Smooth muscle cell (in vitro differentiated cells): ENCODE measurements around the gene TAF4. TPM values are rescaled to one million over a fixed set of nuclear protein-coding genes. Genes with fewer than 3 reads are reported as not detected.

Source experiments
- DNase-seq: peaks from one replicate; lab custom pipeline; 2025; ENCODE audit not compliant: unreplicated experiment; lab: John Stamatoyannopoulos, UW
- H2AFZ ChIP-seq: fragments of 200-600 bp; sonication (generic); 2 replicates; pipeline ENCODE4 v1.6.0; 2016; ENCODE audit warnings: antibody characterized with exemption, low read depth, mild to moderate bottlenecking
- H3F3A ChIP-seq: fragments of 200-600 bp; sonication (generic); 2 replicates; pipeline ENCODE4 v1.6.0; 2017; ENCODE audit warnings: antibody characterized with exemption, low read depth
- H3K27ac ChIP-seq: fragments of 200-600 bp; sonication (generic); 2 replicates; pipeline ENCODE4 v1.5.1; 2016; ENCODE audit warnings: low read depth, mild to moderate bottlenecking
- H3K27me3 ChIP-seq: fragments of 200-600 bp; sonication (generic); 2 replicates; pipeline ENCODE4 v1.6.1; 2016; ENCODE audit warnings: low read depth, mild to moderate bottlenecking
- H3K36me3 ChIP-seq: fragments of 200-600 bp; sonication (generic); 2 replicates; pipeline ENCODE4 v1.5.1; 2016; ENCODE audit warnings: low read depth
- H3K4me1 ChIP-seq: fragments of 200-600 bp; sonication (generic); 2 replicates; pipeline ENCODE4 v1.5.1; 2016; ENCODE audit warnings: low read depth
- H3K4me2 ChIP-seq: fragments of 200-600 bp; sonication (generic); 2 replicates; pipeline ENCODE4 v1.6.0; 2016; ENCODE audit warnings: mild to moderate bottlenecking
- H3K4me3 ChIP-seq: fragments of 200-600 bp; sonication (generic); 2 replicates; pipeline ENCODE4 v1.5.1; 2016; ENCODE audit warnings: mild to moderate bottlenecking
- H3K79me2 ChIP-seq: fragments of 200-600 bp; sonication (generic); 2 replicates; pipeline ENCODE4 v1.6.0; 2016; ENCODE audit warnings: low read depth, mild to moderate bottlenecking
- H3K9ac ChIP-seq: fragments of 200-600 bp; sonication (generic); 2 replicates; pipeline ENCODE4 v1.6.0; 2016; ENCODE audit warnings: low read depth
- H3K9me3 ChIP-seq: fragments of 200-600 bp; sonication (generic); replicated peaks from 2 replicates; pipeline ENCODE4 v1.5.1; 2016; ENCODE audit warnings: low read depth
- H4K20me1 ChIP-seq: fragments of 200-600 bp; sonication (generic); 2 replicates; pipeline ENCODE4 v1.6.0; 2016; ENCODE audit warnings: low read depth
- WGBS: methylation state at CpG from one replicate; pipeline ENCODE4 v1.1.7; 2016; ENCODE audit warnings: low lambda C conversion rate; 5-methylcytosine and 5-hydroxymethylcytosine counted together
- polyA plus RNA-seq: library from polyadenylated mRNA; unstranded; fragments of >200 nt; fragmentation: Nextera tagmentation; extraction: Ambion mirVana; gene quantifications from 2 replicates; pipeline ENCODE4 v1.2.1, GENCODE V29; 2016
- total RNA-seq: library from RNA; depleted of rRNA; stranded (reverse); fragments of >200 nt; gene quantifications from 2 replicates; pipeline ENCODE4 v1.2.3, GENCODE V29; 2014
- TF ChIP-seq, protein P1 (sequence below): fragments of 200-600 bp; sonication (generic); IDR thresholded peaks from 2 replicates; pipeline ENCODE4 v1.5.1; 2017; ENCODE audit warnings: borderline replicate concordance, mild to moderate bottlenecking, antibody characterized with exemption; ENCODE audit not compliant: insufficient read depth, poor library complexity, severe bottlenecking

TAF4 gene
- total and polyA plus RNA-seq, 2 experiments from 2014 or later, result 0.67 to 8.5 TPM

DNA sequence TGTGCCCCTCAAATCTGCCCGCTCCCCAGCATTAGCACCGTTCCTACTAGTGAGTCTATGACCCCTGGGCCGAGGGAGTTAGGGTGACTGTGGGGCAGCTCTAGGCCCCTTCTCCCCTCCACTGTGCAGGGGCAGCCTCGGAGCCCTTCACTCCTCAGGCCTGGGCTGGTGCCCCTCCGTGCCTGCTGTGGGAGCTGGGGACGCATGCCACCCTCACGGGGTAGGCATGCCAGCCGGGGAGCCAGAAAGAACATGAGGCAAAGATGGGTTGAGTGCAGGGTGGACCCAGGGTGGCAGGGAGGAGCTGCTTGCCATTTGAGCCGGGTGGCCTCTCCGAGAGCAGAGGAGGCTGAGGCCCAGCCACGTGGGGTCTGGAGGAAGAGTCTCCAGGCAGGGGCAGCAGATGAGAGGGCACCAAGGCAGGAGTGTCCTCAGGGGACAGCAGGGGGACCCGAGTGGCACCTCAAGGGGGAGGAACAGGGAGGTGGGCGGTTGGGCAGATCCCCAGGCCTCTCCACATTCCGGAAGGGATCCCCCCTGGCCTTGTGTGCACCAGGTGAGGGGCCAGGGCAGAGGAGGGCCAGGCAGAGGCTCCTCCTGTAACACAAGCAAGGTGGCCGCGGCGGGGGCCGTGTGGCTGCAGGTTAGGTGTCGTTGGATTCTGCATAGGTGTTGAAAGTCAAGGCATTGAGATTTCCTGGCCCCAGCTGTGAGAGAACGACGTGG is 38.0 kb upstream of the TAF4 start:
- no peak overlapping the region for H3K9ac ChIP-seq
- H3K27me3 ChIP-seq, result no peaks in the 10 kb centered on the region
- DNase-seq, result no peak
- H4K20me1 ChIP-seq, result no peaks in the 10 kb centered on the region
- H3K36me3 ChIP-seq, result no peaks in the 10 kb centered on the region
- no peak overlapping the region for H3K4me3 ChIP-seq
- H3K79me2 ChIP-seq, result no peaks in the 10 kb centered on the region
- no peak overlapping the region for H3K27ac ChIP-seq
- WGBS, result 84% methylated on average over 21 of the region's 21 CpGs
- no peak overlapping the region for H2AFZ ChIP-seq
- TF ChIP-seq, protein P1, sequence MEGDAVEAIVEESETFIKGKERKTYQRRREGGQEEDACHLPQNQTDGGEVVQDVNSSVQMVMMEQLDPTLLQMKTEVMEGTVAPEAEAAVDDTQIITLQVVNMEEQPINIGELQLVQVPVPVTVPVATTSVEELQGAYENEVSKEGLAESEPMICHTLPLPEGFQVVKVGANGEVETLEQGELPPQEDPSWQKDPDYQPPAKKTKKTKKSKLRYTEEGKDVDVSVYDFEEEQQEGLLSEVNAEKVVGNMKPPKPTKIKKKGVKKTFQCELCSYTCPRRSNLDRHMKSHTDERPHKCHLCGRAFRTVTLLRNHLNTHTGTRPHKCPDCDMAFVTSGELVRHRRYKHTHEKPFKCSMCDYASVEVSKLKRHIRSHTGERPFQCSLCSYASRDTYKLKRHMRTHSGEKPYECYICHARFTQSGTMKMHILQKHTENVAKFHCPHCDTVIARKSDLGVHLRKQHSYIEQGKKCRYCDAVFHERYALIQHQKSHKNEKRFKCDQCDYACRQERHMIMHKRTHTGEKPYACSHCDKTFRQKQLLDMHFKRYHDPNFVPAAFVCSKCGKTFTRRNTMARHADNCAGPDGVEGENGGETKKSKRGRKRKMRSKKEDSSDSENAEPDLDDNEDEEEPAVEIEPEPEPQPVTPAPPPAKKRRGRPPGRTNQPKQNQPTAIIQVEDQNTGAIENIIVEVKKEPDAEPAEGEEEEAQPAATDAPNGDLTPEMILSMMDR, result no peak
- H3K4me2 ChIP-seq, result no peak overlapping the region
- no peaks in the 10 kb centered on the region for H3F3A ChIP-seq
- no peaks in the 10 kb centered on the region for H3K4me1 ChIP-seq
- H3K9me3 ChIP-seq, result no peaks in the 10 kb centered on the region

DNA sequence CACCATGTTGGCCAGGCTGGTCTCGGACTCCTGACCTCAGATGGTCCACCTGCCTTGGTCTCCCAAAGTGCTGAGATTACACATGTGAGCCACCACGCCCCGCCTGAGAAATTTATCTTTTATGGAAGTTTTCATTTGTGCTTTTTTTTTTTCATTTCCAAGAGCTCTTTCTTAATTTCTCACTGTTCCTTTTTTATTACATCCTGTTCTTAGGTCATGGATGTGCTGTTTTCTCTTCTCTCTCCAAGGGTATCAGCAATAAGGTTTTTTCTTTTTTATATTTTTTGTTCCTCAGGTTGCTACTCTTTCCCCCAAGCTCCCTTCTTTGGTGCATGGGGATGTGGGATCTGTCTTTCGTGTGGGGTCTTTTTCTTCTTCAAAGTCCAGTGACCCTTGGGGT is 35.4 kb upstream of the TAF4 start:
- WGBS, result 89% methylated on average over 4 of the region's 4 CpGs
- no peak for DNase-seq
- H3K4me1 ChIP-seq, result no peaks in the 10 kb centered on the region
- no peaks in the 10 kb centered on the region for H4K20me1 ChIP-seq
- no peaks in the 10 kb centered on the region for H3F3A ChIP-seq
- no peak overlapping the region for H3K27ac ChIP-seq
- H3K9me3 ChIP-seq, result no peaks in the 10 kb centered on the region
- H3K36me3 ChIP-seq, result no peaks in the 10 kb centered on the region
- H3K4me3 ChIP-seq, result no peak overlapping the region
- no peak overlapping the region for H3K4me2 ChIP-seq
- H3K9ac ChIP-seq, result no peak overlapping the region
- TF ChIP-seq, protein P1, result no peak
- H2AFZ ChIP-seq, result no peak overlapping the region
- H3K27me3 ChIP-seq, result no peaks in the 10 kb centered on the region
- H3K79me2 ChIP-seq, result no peaks in the 10 kb centered on the region

DNA sequence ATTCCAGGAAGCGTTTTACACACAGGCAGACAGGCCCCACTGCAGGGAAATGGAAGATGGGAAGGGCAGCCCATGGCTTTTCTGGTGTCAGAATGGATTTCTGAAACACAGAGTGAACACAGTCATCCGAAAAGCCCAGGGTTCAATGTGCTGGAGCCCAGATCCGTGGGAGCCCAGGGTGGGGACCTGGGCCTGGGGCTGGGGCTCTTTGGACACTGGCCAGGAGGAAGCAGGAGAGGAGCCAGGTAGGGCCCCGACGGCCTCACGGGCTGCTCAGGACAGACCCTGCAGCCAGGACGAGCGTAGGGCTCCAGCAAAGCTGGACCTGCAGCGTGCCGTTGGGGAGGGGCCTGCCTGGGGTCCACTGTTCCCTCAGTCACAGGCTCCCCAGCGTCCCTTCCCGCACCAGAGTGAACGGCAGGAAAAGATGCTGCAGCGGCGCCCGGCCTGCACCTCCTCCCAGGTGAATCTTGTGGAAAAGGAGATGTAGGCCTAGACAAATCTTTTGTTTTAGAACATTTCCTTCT is 32.3 kb upstream of the TAF4 start:
- no peaks in the 10 kb centered on the region for H3K9me3 ChIP-seq
- TF ChIP-seq, protein P1, result no peak
- H3K27ac ChIP-seq, result no peak overlapping the region
- H3K4me2 ChIP-seq, result no peak overlapping the region
- no peak overlapping the region for H3K9ac ChIP-seq
- no peaks in the 10 kb centered on the region for H3K4me1 ChIP-seq
- H4K20me1 ChIP-seq, result no peaks in the 10 kb centered on the region
- WGBS, result 89% methylated on average over 15 of the region's 16 CpGs
- H3F3A ChIP-seq, result no peaks in the 10 kb centered on the region
- no peak overlapping the region for H2AFZ ChIP-seq
- H3K27me3 ChIP-seq, result no peaks in the 10 kb centered on the region
- DNase-seq, result no peak
- H3K4me3 ChIP-seq, result no peak overlapping the region
- H3K79me2 ChIP-seq, result no peaks in the 10 kb centered on the region
- no peaks in the 10 kb centered on the region for H3K36me3 ChIP-seq
